Measurements from ENCODE around the gene MKNK1.

- TF ChIP-seq, protein P1, sequence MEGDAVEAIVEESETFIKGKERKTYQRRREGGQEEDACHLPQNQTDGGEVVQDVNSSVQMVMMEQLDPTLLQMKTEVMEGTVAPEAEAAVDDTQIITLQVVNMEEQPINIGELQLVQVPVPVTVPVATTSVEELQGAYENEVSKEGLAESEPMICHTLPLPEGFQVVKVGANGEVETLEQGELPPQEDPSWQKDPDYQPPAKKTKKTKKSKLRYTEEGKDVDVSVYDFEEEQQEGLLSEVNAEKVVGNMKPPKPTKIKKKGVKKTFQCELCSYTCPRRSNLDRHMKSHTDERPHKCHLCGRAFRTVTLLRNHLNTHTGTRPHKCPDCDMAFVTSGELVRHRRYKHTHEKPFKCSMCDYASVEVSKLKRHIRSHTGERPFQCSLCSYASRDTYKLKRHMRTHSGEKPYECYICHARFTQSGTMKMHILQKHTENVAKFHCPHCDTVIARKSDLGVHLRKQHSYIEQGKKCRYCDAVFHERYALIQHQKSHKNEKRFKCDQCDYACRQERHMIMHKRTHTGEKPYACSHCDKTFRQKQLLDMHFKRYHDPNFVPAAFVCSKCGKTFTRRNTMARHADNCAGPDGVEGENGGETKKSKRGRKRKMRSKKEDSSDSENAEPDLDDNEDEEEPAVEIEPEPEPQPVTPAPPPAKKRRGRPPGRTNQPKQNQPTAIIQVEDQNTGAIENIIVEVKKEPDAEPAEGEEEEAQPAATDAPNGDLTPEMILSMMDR (IDR thresholded peaks at IDR 0.05): no peak
- TF ChIP-seq POLR2A (IDR thresholded peaks at IDR 0.05): no peak
Measured at GRCh38 chr1:46537651-46538050, 66.4 kb downstream of the MKNK1 start.

Data from uterus (tissue), 2 donors.